ENCODE data around the gene RIMKLA. TPM values are rescaled to one million over a fixed set of nuclear protein-coding genes. Genes with fewer than 3 reads are reported as not detected.

RIMKLA gene
- total and polyA plus RNA-seq, 10 of the 15 experiments (the other 5 are each of a cell fraction or from before 2014, with no cell fraction given): 0.01 to 0.52 (median 0.08) TPM

DNA sequence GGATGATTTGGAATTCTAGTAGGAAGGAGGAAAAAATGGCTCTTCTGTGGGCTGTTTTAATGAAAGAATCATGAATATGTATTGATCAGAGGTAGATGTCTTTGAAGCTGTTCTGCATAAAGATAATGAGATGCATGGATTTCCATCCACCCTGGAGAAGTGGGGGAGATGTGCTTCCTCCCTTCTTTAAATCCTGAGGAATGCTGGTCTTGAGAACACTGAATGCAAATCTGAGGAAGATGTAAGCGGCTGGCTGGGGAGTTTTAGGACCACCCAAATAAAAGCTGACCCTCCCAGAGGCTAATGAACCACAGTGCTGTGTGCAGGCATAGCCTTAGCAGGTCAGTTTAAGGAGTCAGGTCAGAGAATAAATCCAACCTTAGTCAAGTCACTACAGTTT lies 37.9 kb downstream of the RIMKLA start (continued):
- TF ChIP-seq ASH2L (IDR thresholded peaks at IDR 0.05; ENCODE audit: borderline replicate concordance, low read depth) (no peak), JUNB (IDR thresholded peaks at IDR 0.05) (no peak), RELA (IDR thresholded peaks at IDR 0.05; ENCODE audit: borderline replicate concordance, partially characterized antibody) (no peak), CBX3 (IDR thresholded peaks at IDR 0.05; ENCODE audit: borderline replicate concordance, low read depth) (no peak), PBX3 (IDR thresholded peaks at IDR 0.05; ENCODE audit: insufficient replicate concordance, low read depth, low read length) (no peak)

DNA sequence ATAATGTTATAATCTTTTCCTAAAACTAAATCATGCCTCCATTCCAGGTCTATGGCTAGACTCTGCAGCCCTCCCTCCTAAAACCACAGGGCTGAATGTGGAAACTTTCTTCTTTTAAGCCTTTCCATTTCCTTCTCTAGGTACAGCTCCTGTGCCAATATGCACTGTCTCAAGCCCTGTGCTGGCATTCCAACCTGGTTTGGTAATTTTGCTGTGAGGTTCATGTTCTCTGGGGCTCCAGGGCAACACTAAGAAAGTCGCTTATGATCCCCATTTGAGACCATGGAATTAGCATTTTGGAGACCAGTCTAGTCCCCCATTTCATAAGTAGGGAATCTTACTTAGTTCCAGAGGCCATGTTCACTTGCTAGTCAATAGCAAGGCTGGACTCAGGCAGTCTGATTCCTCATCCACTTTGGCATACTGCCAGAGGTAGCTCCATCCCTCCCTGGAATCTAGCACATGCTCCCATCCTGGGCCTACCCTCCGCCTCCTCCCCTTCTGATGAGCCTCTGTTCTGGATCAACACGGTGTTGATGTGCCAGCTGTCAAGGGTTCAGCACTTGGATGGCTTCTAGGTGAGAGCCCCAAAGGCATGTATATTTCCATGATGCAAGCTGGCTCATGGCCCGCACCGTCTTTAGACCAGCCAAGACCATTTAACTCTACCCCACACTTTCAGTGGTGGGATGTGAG lies 38.7 kb downstream of the RIMKLA start:
- 53% methylated on average over 5 of the region's 5 CpGs for WGBS (ENCODE audit: insufficient coverage, insufficient replicate concordance, low lambda C conversion rate, missing lambda C conversion rate)
- Histone ChIP-seq H3K27ac (ENCODE audit: control insufficient read depth, insufficient read depth) (no peak overlapping the region), H3K79me2 (ENCODE audit: control insufficient read depth, insufficient read depth, low read length) (no peaks in the 10 kb centered on the region), H3K9me3 (replicated peaks; ENCODE audit: control insufficient read depth, insufficient read depth, low read length) (no peaks in the 10 kb centered on the region), H3K4me2 (ENCODE audit: control insufficient read depth, insufficient read depth) (no peak overlapping the region), H3K4me3 (no peak overlapping the region), H4K20me1 (ENCODE audit: control insufficient read depth, insufficient read depth) (no peaks in the 10 kb centered on the region), H2AFZ (ENCODE audit: control insufficient read depth, low read depth, low read length) (no peak overlapping the region), H3K9ac (ENCODE audit: control insufficient read depth, insufficient read depth, low read length) (no peak overlapping the region), H3K27me3 (replicated peaks in 1 of 2; ENCODE audit: control insufficient read depth in 2 of 2, insufficient read depth in 2 of 2, low read length in 1 of 2) (no peaks in the 10 kb centered on the region; a peak in 1 of 4 replicates), H3K36me3 (ENCODE audit: control insufficient read depth in 2 of 2, insufficient read depth in 2 of 2, low read length in 1 of 2) (no peaks in the 10 kb centered on the region), H3K4me1 (ENCODE audit: control insufficient read depth, insufficient read depth, low read length) (no peaks in the 10 kb centered on the region)
- FAIRE-seq (no peak), ATAC-seq (no peak), DNase-seq (ENCODE audit: low read depth, low spot score) (no peak)
- POLR2A ChIA-PET: no interaction called here
- no TSS peak for BruUV-seq (replicated peaks)
- intact Hi-C loops (cut with micrococcal nuclease; ENCODE audit: unreplicated experiment) (no loop called here), in situ Hi-C loops (cut with MboI) (no loop called here)
- CTCF ChIA-PET: interaction anchor here (0.6 kb wide), 1 partner anchor 136 kb away, joined by 3 read pairs; no protein-coding TSS in a partner anchor
- RAD21 ChIA-PET (ENCODE audit: unreplicated experiment): no interaction called here
- SMC1A ChIA-PET (ENCODE audit: uncharacterized antibody, unreplicated experiment): no interaction called here
- TF ChIP-seq, protein P1, sequence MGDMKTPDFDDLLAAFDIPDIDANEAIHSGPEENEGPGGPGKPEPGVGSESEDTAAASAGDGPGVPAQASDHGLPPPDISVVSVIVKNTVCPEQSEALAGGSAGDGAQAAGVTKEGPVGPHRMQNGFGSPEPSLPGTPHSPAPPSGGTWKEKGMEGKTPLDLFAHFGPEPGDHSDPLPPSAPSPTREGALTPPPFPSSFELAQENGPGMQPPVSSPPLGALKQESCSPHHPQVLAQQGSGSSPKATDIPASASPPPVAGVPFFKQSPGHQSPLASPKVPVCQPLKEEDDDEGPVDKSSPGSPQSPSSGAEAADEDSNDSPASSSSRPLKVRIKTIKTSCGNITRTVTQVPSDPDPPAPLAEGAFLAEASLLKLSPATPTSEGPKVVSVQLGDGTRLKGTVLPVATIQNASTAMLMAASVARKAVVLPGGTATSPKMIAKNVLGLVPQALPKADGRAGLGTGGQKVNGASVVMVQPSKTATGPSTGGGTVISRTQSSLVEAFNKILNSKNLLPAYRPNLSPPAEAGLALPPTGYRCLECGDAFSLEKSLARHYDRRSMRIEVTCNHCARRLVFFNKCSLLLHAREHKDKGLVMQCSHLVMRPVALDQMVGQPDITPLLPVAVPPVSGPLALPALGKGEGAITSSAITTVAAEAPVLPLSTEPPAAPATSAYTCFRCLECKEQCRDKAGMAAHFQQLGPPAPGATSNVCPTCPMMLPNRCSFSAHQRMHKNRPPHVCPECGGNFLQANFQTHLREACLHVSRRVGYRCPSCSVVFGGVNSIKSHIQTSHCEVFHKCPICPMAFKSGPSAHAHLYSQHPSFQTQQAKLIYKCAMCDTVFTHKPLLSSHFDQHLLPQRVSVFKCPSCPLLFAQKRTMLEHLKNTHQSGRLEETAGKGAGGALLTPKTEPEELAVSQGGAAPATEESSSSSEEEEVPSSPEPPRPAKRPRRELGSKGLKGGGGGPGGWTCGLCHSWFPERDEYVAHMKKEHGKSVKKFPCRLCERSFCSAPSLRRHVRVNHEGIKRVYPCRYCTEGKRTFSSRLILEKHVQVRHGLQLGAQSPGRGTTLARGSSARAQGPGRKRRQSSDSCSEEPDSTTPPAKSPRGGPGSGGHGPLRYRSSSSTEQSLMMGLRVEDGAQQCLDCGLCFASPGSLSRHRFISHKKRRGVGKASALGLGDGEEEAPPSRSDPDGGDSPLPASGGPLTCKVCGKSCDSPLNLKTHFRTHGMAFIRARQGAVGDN (IDR thresholded peaks at IDR 0.05): no peak
- TF ChIP-seq NFIC (IDR thresholded peaks at IDR 0.05; ENCODE audit: low read depth, low read length) (no peak), TCF3 (IDR thresholded peaks at IDR 0.05; ENCODE audit: borderline replicate concordance, insufficient read depth, low read depth, low read length) (no peak), BACH1 (IDR thresholded peaks at IDR 0.05; ENCODE audit: borderline replicate concordance) (no peak), POLR2AphosphoS2 (IDR thresholded peaks at IDR 0.05; ENCODE audit: low read depth, low read length) (no peak), CREB1 (IDR thresholded peaks at IDR 0.05; ENCODE audit: low read depth) (no peak), MEF2B (IDR thresholded peaks at IDR 0.05; ENCODE audit: partially characterized antibody, poor library complexity, severe bottlenecking) (no peak), STAT3 (IDR thresholded peaks at IDR 0.05; ENCODE audit: low read depth, low read length) (no peak), NKRF (conservative IDR thresholded peaks at IDR 0.05) (no peak), CHD2 (IDR thresholded peaks at IDR 0.05; ENCODE audit: borderline replicate concordance, low read depth, low read length) (no peak), NRF1 (conservative IDR thresholded peaks at IDR 0.05; ENCODE audit: low read depth, low read length) (no peak)

Measured in GM12878 (cell line).